ENCODE data around the gene SLC6A19. TPM values are rescaled to one million over a fixed set of nuclear protein-coding genes. Genes with fewer than 3 reads are reported as not detected.

The SLC6A19 gene
- total and polyA plus RNA-seq, 8 donors = 0.13 to 5.5 (median 0.43) TPM; not detected in 3

GRCh38 chr5:1218351-1219080 lies 17.1 kb downstream of the SLC6A19 start:
- Histone ChIP-seq H3K27me3 (peaks cover 0 to 39% (median 0%) of the 10 kb centered on the region in 3 donors), H3K9me3 (peaks cover 0 to 6% (median 0%) of the 10 kb centered on the region in 4 donors), H3K27ac (no peak overlapping the region), H3K36me3 (no peaks in the 10 kb centered on the region), H3K4me1 (no peaks in the 10 kb centered on the region), H3K4me3 (no peak overlapping the region)
- TF ChIP-seq CTCF (IDR thresholded peaks at IDR 0.05) (no peak), POLR2AphosphoS5 (IDR thresholded peaks at IDR 0.05) (no peak), EP300 (IDR thresholded peaks at IDR 0.05) (no peak), POLR2A (IDR thresholded peaks at IDR 0.05) (no peak)
- intact Hi-C loops (cut with DNase I; ENCODE audit: low total_unique reads) = no loop called here
- WGBS, 5 donors = 87 to 94% (median 92%) methylated on average over 14 to 38 of the region's 38 CpGs
- DNase-seq = no peak

- 79 to 85% (median 82%) methylated on average over 12 to 38 of the region's 38 CpGs for WGBS, 5 donors
- no peaks in the 10 kb centered on the region for H3K4me1 ChIP-seq
- no peak overlapping the region for H3K27ac ChIP-seq
- TF ChIP-seq CTCF (IDR thresholded peaks at IDR 0.05) (no peak), EP300 (IDR thresholded peaks at IDR 0.05) (no peak), POLR2AphosphoS5 (IDR thresholded peaks at IDR 0.05) (no peak), POLR2A (IDR thresholded peaks at IDR 0.05) (no peak)
- no peak overlapping the region for H3K4me3 ChIP-seq
- intact Hi-C loops (cut with DNase I; ENCODE audit: low total_unique reads) = no loop called here
- H3K27me3 ChIP-seq = peaks cover 0 to 42% (median 0%) of the 10 kb centered on the region in 3 donors
- no peak for DNase-seq
- peaks cover 0 to 6% (median 0%) of the 10 kb centered on the region in 4 donors for H3K9me3 ChIP-seq
- H3K36me3 ChIP-seq = no peaks in the 10 kb centered on the region
Measured at GRCh38 chr5:1219098-1219767, 17.8 kb downstream of the SLC6A19 start.

- Histone ChIP-seq H3K4me1 (no peaks in the 10 kb centered on the region), H3K9me3 (peaks cover 0 to 6% (median 0%) of the 10 kb centered on the region in 4 donors), H3K36me3 (no peaks in the 10 kb centered on the region), H3K4me3 (no peak overlapping the region), H3K27me3 (peaks cover 0 to 43% (median 0%) of the 10 kb centered on the region in 3 donors), H3K27ac (no peak overlapping the region)
- intact Hi-C loops (cut with DNase I; ENCODE audit: low total_unique reads) = no loop called here
- no peak for TF ChIP-seq EP300 (IDR thresholded peaks at IDR 0.05)
- DNase-seq = no peak
- 82 to 91% (median 85%) methylated on average over 10 to 11 of the region's 11 CpGs for whole genome bisulfite sequencing, 5 donors
Measured at GRCh38 chr5:1219768-1220100, 18.3 kb downstream of the SLC6A19 start.

- TF ChIP-seq POLR2A (IDR thresholded peaks at IDR 0.05) = no peak
- TF ChIP-seq EP300 (IDR thresholded peaks at IDR 0.05) = no peak
- no peak for TF ChIP-seq POLR2AphosphoS5 (IDR thresholded peaks at IDR 0.05)
- TF ChIP-seq CTCF (IDR thresholded peaks at IDR 0.05) = no peak
- Histone ChIP-seq H3K4me1 (no peaks in the 10 kb centered on the region), H3K27ac (no peak overlapping the region), H3K27me3 (peaks cover 0 to 43% (median 0%) of the 10 kb centered on the region in 3 donors), H3K9me3 (peaks cover 0 to 5% (median 0%) of the 10 kb centered on the region in 4 donors), H3K36me3 (no peaks in the 10 kb centered on the region), H3K4me3 (no peak overlapping the region)
- intact Hi-C loops (cut with DNase I; ENCODE audit: low total_unique reads) = no loop called here
- DNase-seq = no peak
- WGBS, 5 donors = 87 to 91% (median 89%) methylated on average over 9 of the region's 9 CpGs
Measured at GRCh38 chr5:1220351-1220750, 19.0 kb downstream of the SLC6A19 start.

Data from stomach (tissue), 9 donors.